ENCODE results near the gene CDR2.

DNA sequence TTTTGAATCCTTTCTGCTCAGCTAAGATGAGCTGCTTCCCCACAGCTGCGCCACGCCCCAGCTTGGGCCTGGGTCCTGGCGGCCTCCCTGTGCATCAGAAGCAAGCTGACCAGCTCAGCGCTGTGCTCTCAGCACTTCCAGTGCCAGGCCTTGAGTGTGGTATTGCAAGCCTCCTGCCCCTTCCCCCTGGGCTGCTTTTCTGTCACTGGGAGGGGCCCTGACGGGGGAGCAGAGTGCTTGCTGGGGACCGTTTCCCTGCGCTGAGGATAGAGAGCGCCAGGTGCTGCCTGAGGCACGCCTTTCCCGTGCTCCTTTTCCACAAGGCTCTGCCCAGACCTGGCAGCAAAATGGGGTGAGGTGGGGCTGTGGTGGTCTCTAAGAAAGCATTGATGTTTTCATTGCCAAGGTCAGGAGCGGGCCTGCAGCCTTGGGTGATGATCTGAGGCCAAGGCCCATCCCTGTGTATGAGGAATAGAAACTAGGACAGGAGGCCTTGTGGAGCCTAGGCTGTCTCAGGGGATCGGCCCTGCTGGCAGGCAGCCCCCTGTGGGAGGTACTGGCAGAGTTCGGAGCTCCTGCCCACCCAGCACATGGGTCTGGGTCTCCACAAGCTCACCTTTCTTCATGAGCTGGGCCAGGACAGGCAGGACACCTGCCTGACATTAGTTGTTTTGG is 47.5 kb downstream of the CDR2 start:
- TF ChIP-seq POLR2AphosphoS5 (IDR thresholded peaks at IDR 0.05; ENCODE audit: low read depth, low read length) (no peak), TCF7L2 (IDR thresholded peaks at IDR 0.05; ENCODE audit: low read depth, low read length) (no peak)

All from Panc1 (cell line).